ENCODE results near the gene HOXD12. TPM values are rescaled to one million over a fixed set of nuclear protein-coding genes. Genes with fewer than 3 reads are reported as not detected.

HOXD12 gene
- total RNA-seq, 1 experiment from 2014 or later = 0.58 TPM

DNA sequence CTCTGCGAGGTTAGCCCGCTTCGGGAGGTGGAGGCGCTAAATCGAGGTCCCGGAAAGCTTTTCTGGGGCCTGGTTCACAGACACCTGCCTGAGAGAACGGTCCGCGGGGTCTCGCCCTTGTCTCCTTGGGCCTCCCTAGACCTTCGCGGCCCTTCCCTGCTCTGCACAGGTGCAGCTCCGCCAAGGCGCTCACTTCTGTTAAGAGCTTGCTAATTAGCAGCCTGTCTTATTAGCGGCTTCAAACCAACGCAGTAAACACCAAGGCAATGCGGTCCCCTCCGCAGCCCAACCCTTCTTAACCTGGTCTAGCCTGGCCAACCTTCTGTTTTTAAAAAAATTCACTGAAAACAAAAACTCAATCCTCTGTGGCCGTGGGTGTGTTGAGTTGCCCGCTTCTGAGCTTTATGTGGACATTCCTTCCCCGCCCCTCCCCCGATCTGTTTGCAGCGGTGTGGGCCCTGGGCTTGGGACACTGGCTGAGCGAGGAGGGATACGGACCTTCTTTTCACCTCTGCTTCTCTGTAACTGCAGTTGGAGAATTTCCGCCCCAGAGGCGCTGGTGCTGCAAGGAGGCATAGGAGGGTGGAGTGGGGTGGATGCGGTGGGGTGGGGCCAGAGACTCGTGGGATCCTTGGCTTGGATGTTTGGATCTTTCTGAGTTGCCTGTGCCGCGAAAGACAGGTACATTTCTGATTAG lies 48.4 kb downstream of the HOXD12 start:
- Histone ChIP-seq H3K36me3 (ENCODE audit: insufficient read depth, low read length, poor library complexity, severe bottlenecking) (peaks cover 84% of the 10 kb centered on the region), H3K27ac (ENCODE audit: low read depth, low read length, poor library complexity, severe bottlenecking) (no peak overlapping the region), H3K27me3 (replicated peaks; ENCODE audit: insufficient read depth, low read depth, low read length, poor library complexity) (no peaks in the 10 kb centered on the region), H3K4me3 (ENCODE audit: low read depth, low read length, poor library complexity, severe bottlenecking) (no peak overlapping the region), H3K9me3 (ENCODE audit: low read depth, low read length, poor library complexity, severe bottlenecking) (no peaks in the 10 kb centered on the region), H3K4me1 (ENCODE audit: insufficient read depth, low read length, poor library complexity, severe bottlenecking) (peaks cover 35% of the 10 kb centered on the region)
- BruUV-seq (replicated peaks) = no TSS peak
- intact Hi-C loops (cut with micrococcal nuclease; ENCODE audit: unreplicated experiment) = no loop called here
- CTCF ChIA-PET = no interaction called here
- TF ChIP-seq EZH2 (IDR thresholded peaks at IDR 0.05; ENCODE audit: borderline replicate concordance, low read depth, low read length, poor library complexity, severe bottlenecking) = no peak
- TF ChIP-seq, protein P1, sequence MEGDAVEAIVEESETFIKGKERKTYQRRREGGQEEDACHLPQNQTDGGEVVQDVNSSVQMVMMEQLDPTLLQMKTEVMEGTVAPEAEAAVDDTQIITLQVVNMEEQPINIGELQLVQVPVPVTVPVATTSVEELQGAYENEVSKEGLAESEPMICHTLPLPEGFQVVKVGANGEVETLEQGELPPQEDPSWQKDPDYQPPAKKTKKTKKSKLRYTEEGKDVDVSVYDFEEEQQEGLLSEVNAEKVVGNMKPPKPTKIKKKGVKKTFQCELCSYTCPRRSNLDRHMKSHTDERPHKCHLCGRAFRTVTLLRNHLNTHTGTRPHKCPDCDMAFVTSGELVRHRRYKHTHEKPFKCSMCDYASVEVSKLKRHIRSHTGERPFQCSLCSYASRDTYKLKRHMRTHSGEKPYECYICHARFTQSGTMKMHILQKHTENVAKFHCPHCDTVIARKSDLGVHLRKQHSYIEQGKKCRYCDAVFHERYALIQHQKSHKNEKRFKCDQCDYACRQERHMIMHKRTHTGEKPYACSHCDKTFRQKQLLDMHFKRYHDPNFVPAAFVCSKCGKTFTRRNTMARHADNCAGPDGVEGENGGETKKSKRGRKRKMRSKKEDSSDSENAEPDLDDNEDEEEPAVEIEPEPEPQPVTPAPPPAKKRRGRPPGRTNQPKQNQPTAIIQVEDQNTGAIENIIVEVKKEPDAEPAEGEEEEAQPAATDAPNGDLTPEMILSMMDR (conservative IDR thresholded peaks at IDR 0.05; ENCODE audit: low read depth, low read length) = no peak
- DNase-seq (ENCODE audit: low spot score) = no peak
- POLR2A ChIA-PET (ENCODE audit: low non-redundant PET) = interaction anchor here (0.5 kb wide), 1 partner anchor 687 kb away, joined by 4 read pairs; no protein-coding TSS in a partner anchor

DNA sequence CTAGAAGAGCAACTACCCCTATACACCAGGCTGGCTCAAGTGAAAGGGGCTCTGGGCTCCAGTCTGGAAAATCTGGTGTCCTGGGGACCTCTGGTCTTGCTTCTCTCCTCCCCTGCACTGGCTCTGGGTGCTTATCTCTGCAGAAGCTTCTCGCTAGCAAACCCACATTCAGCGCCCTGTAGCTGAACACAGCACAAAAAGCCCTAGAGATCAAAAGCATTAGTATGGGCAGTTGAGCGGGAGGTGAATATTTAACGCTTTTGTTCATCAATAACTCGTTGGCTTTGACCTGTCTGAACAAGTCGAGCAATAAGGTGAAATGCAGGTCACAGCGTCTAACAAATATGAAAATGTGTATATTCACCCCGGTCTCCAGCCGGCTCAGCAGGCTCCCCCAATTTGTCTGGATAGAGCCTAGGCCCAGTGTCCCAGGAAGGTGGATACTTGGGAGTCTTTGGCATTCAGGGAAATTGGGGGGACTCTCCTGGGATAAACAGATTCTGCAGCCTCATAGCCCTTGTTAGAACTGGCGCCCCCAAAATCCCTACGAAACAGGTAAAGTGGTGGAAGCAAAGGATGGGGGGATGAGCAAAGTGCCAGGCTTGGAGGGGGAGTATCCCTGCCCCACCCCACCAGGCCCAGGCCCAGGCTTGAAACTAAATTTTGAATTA lies 49.3 kb downstream of the HOXD12 start:
- ChIA-PET CTCF (no interaction called here), POLR2A (ENCODE audit: low non-redundant PET) (no interaction called here)
- no peak overlapping the region for H3K4me3 ChIP-seq (ENCODE audit: low read depth, low read length, poor library complexity, severe bottlenecking)
- no peaks in the 10 kb centered on the region for H3K9me3 ChIP-seq (ENCODE audit: low read depth, low read length, poor library complexity, severe bottlenecking)
- no peak for DNase-seq (ENCODE audit: low spot score)
- no peak overlapping the region for H3K27ac ChIP-seq (ENCODE audit: low read depth, low read length, poor library complexity, severe bottlenecking)
- no peak for TF ChIP-seq EZH2 (IDR thresholded peaks at IDR 0.05; ENCODE audit: borderline replicate concordance, low read depth, low read length, poor library complexity, severe bottlenecking)
- TF ChIP-seq, protein P1 (conservative IDR thresholded peaks at IDR 0.05; ENCODE audit: low read depth, low read length) = no peak
- H3K36me3 ChIP-seq (ENCODE audit: insufficient read depth, low read length, poor library complexity, severe bottlenecking) = peaks cover 91% of the 10 kb centered on the region
- H3K4me1 ChIP-seq (ENCODE audit: insufficient read depth, low read length, poor library complexity, severe bottlenecking) = peaks cover 32% of the 10 kb centered on the region
- no TSS peak for BruUV-seq (replicated peaks)
- intact Hi-C loops (cut with micrococcal nuclease; ENCODE audit: unreplicated experiment) = no loop called here
- H3K27me3 ChIP-seq (replicated peaks; ENCODE audit: insufficient read depth, low read depth, low read length, poor library complexity) = no peaks in the 10 kb centered on the region

DNA sequence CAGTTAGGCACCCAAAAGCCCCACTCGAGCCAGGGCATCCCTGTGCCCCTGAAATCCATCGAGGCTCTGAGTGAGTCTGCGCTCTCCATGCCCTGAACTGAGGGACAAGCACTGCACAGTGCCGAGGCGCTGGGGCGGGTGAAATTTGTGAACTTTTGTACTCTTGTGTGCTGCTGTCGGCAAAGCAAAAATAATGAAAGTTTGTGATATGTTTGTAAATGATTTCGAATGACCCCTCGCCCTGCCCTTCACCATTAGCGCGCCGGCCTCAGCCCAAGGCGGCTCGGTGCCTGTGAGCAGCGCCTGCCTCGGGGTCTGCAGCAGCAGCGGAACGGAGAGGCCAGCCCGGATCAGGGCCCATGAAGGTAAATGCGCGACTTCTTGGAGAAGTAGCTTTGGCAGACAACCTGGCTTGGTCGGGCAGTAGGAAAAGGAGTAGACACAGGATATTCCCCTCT lies 49.9 kb downstream of the HOXD12 start:
- ChIA-PET CTCF (no interaction called here), POLR2A (ENCODE audit: low non-redundant PET) (no interaction called here)
- Histone ChIP-seq H3K4me3 (ENCODE audit: low read depth, low read length, poor library complexity, severe bottlenecking) (no peak overlapping the region), H3K9me3 (ENCODE audit: low read depth, low read length, poor library complexity, severe bottlenecking) (no peaks in the 10 kb centered on the region), H3K27me3 (replicated peaks; ENCODE audit: insufficient read depth, low read depth, low read length, poor library complexity) (no peaks in the 10 kb centered on the region), H3K27ac (ENCODE audit: low read depth, low read length, poor library complexity, severe bottlenecking) (no peak overlapping the region), H3K4me1 (ENCODE audit: insufficient read depth, low read length, poor library complexity, severe bottlenecking) (peaks cover 30% of the 10 kb centered on the region), H3K36me3 (ENCODE audit: insufficient read depth, low read length, poor library complexity, severe bottlenecking) (peaks cover 94% of the 10 kb centered on the region)
- intact Hi-C loops (cut with micrococcal nuclease; ENCODE audit: unreplicated experiment) = no loop called here
- no peak for DNase-seq (ENCODE audit: low spot score)
- no TSS peak for BruUV-seq (replicated peaks)
- TF ChIP-seq EZH2 (IDR thresholded peaks at IDR 0.05; ENCODE audit: borderline replicate concordance, low read depth, low read length, poor library complexity, severe bottlenecking) = no peak
- TF ChIP-seq, protein P1 (conservative IDR thresholded peaks at IDR 0.05; ENCODE audit: low read depth, low read length) = no peak
